Ovary (tissue), 9 donors: Measurements from ENCODE around the gene SOCS2. TPM values are rescaled to one million over a fixed set of nuclear protein-coding genes. Genes with fewer than 3 reads are reported as not detected.

Experiments
- DNase-seq, 5 donors: peaks; one replicate each; pipeline ENCODE4 v3.0.0-alpha.2; 2019 to 2020
- H3K27ac ChIP-seq, 2 donors: fragments of 200-600 bp; one replicate each; pipeline versions ENCODE4 v1.5.1 to v1.8.0; 2019 to 2022
- H3K27me3 ChIP-seq: fragments of 200-600 bp; one replicate; pipeline ENCODE4 v1.8.0; 2022
- H3K36me3 ChIP-seq: fragments of 200-600 bp; sonication (generic); one replicate; pipeline ENCODE4 v1.5.1; 2019
- H3K4me1 ChIP-seq: one replicate; pipeline ENCODE4 v1.8.1; 2013; ENCODE audit warnings: mild to moderate bottlenecking, moderate library complexity; ENCODE audit not compliant: insufficient read depth
- H3K4me3 ChIP-seq: fragments of 200-600 bp; sonication (generic); one replicate; pipeline ENCODE4 v1.5.1; 2017
- H3K9me3 ChIP-seq, 2 donors: fragments of 200-600 bp in 1 of 2; sonication (generic) in 1 of 2; one replicate each; pipeline versions ENCODE4 v1.5.1 to v1.8.1; 2013 to 2019; ENCODE audit warnings: mild to moderate bottlenecking in 1 of 2, moderate library complexity in 1 of 2
- EP300 ChIP-seq: sonication (generic); formaldehyde crosslinking; IDR thresholded peaks from one replicate; pipeline ENCODE4 v1.6.1; 2017; ENCODE audit warnings: antibody characterized with exemption
- POLR2A ChIP-seq: fragments of 450-650 bp; IDR thresholded peaks from one replicate; pipeline ENCODE4 v1.6.1; 2017; ENCODE audit warnings: antibody characterized with exemption, mild to moderate bottlenecking, moderate library complexity
- WGBS, 3 donors: extraction: QIAGEN DNeasy Blood & Tissue Kit in 1 of 3; methylation state at CpG; one replicate each; pipeline versions ENCODE4 v1.1.5 to v1.1.7; 2013 to 2017; 5-methylcytosine and 5-hydroxymethylcytosine counted together
- intact Hi-C, 4 donors: fragments of 100-400 bp; cut with DNase I; formaldehyde crosslinking; loops; one replicate each; pipeline versions ENCODE4 v1.11.0 to v1.15.1; 2022 to 2023
- polyA plus RNA-seq, 2 donors: library from polyadenylated mRNA; stranded (reverse); fragments of 200-250 nt in 1 of 2; fragments of 350-450 nt in 1 of 2; fragmentation: Illumina TruSeq in 1 of 2; extraction: RNeasy Lipid Tissue Mini Kit (QIAGEN cat#74804) in 1 of 2; gene quantifications; one replicate each; pipeline ENCODE4 v1.2.3, GENCODE V29; 2013 to 2014
- total RNA-seq, 7 donors: library from RNA; depleted of rRNA in 2 of 7; stranded (reverse); fragments of >200 nt in 2 of 7; fragmentation: NEBNext Ultra II Directional in 3 of 7; extraction: Animal tissue kit (Norgen Biotek cat#: 25700) in 3 of 7; gene quantifications; one replicate each; pipeline versions ENCODE4 v1.1.0 to v1.2.4, GENCODE V29; 2016 to 2023
- TF ChIP-seq, protein P1 (sequence below), 3 donors: fragments of 450-650 bp in 2 of 3; fragments of 200-600 bp in 1 of 3; IDR thresholded peaks; one replicate each; pipeline versions ENCODE4 v1.5.1 to v1.8.0; 2016 to 2022; ENCODE audit warnings: antibody characterized with exemption in 3 of 3, mild to moderate bottlenecking in 1 of 3
- donor health status: DM: no; HTN: no; CAD: no; lungs with moderate emphysema.
- donor health status: DM: no; HTN: no; CAD: no.
- donor health status: Bipolar disorder and iron deficiency.
- donor health status: DM: yes; HTN: yes; CAD: no.
- donor health status: DM: no; HTN: no; CAD: no.
- donor health status: DM: yes; HTN: yes; CAD: no.

The SOCS2 gene
- total and polyA plus RNA-seq, 9 donors = 10.0 to 67.9 (median 21.0) TPM

DNA sequence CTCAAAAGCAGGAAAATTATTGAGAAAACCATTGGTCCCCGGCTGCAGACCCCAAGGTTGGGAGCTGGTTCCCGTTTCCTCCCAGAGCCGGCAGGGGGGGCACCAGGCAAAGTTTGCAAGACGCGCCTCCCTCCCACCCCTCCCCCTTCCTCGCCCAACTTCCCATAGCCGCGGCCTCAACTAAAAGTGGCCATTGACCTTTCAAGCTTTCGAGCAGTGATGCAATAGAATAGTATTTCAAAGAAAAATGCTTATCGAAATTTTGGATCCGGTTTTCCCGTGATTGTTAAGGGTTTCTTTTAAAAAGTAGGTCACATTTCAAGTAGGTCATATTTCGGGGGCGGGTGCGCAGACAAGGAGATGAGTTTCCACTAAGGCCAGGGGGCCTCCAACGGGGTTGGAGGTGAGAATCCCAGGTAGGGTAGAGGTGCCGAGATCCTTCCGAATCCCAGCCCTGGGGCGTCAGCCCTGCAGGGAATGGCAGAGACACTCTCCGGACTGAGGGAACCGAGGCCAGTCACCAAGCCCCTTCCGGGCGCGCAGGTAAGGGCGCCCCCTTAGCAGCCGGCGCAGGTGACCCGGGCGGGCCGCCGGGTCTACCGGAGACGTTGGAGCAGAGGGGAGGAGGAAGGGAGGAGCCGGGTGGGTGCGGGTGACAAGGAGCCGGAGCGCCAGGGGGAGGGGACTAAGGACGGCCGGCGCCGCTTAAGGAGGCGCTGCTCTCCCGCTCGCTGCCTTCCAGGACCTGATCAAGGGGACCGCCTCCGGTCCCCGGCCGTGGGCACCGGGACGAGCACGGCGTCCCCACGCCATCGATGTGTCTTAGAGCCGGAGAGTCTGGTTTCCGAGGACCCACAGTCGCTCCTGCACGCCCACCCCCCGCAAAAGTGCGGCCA, 2.6 kb upstream of the SOCS2 start:
- Histone ChIP-seq H3K27me3 (no peaks in the 10 kb centered on the region), H3K36me3 (no peaks in the 10 kb centered on the region), H3K4me1 (peaks cover 2% of the 10 kb centered on the region), H3K9me3 (no peaks in the 10 kb centered on the region), H3K4me3 (peak overlapping the region; percentile 91), H3K27ac (peak overlapping the region; percentile 87 to 89)
- 0% methylated on average over 51 to 60 of the region's 60 CpGs for WGBS, 3 donors
- TF ChIP-seq, protein P1, sequence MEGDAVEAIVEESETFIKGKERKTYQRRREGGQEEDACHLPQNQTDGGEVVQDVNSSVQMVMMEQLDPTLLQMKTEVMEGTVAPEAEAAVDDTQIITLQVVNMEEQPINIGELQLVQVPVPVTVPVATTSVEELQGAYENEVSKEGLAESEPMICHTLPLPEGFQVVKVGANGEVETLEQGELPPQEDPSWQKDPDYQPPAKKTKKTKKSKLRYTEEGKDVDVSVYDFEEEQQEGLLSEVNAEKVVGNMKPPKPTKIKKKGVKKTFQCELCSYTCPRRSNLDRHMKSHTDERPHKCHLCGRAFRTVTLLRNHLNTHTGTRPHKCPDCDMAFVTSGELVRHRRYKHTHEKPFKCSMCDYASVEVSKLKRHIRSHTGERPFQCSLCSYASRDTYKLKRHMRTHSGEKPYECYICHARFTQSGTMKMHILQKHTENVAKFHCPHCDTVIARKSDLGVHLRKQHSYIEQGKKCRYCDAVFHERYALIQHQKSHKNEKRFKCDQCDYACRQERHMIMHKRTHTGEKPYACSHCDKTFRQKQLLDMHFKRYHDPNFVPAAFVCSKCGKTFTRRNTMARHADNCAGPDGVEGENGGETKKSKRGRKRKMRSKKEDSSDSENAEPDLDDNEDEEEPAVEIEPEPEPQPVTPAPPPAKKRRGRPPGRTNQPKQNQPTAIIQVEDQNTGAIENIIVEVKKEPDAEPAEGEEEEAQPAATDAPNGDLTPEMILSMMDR (IDR thresholded peaks at IDR 0.05) = peak; percentile 58 to 88 (median 67)
- no peak for TF ChIP-seq EP300
- intact Hi-C loops = loop anchor here (1.0 to 10.0 kb wide), 10 partner anchors 105 to 578 kb away; partner anchors contain the start of gene CRADD (in 2 of the 4)
- DNase-seq = peak; percentile 79 to 91 (median 90)

DNA sequence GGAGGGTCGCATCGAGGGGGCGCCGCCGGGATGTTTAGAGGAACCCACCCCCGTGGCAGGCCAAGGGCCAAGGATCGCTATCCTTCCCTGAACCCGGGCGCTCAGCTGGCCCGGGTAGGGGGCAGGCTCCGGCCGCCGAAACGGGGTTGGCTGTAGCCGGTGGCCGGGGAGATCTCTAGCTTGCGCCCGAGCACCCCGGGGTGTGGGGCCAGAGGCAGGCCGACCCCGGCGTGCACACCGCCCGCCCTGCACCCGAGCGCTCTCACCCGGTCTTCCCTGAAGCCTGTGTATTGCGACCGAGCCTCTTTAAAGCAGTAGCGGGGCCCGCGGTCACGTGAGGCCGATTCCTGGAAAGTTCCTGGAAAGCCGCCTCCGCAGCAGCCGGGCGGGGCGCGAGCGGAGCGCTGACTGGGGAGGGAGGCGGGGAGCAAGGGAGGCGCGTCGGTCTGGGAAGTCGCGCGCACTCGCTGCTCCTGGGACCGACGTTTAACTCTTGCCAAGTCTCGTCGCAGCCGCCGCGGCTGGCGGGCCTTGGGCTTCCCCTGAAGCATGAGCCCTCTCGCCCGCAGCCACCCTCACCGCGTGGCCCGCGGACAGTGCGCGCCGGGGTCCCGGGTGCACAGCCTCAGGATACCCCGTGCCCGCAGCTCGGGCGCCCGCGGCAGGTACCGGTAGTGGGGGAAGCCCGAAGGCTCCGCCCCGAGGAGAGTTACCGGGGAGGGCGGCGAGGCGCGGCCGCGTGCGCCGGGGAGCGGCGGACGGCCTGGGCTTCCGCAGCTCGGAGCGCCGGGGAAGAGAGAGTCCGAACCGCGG, 1.7 kb upstream of the SOCS2 start:
- Histone ChIP-seq H3K36me3 (no peaks in the 10 kb centered on the region), H3K4me1 (peaks cover 2% of the 10 kb centered on the region), H3K9me3 (no peaks in the 10 kb centered on the region), H3K27ac (peak overlapping the region; percentile 87 to 89), H3K27me3 (no peaks in the 10 kb centered on the region), H3K4me3 (peak overlapping the region; percentile 91)
- TF ChIP-seq, protein P1 (IDR thresholded peaks at IDR 0.05) = no peak
- TF ChIP-seq EP300 (peak; percentile 77), POLR2A (peak; percentile 42)
- peak; percentile 90 to 95 (median 94) for DNase-seq
- 0 to 1% (median 1%) methylated on average over 66 to 97 of the region's 97 CpGs for WGBS, 3 donors
- intact Hi-C loops = loop anchor here (1.0 to 10.0 kb wide), 9 partner anchors 104 to 532 kb away; partner anchors contain the start of gene CRADD (in 2 of the 4)

DNA sequence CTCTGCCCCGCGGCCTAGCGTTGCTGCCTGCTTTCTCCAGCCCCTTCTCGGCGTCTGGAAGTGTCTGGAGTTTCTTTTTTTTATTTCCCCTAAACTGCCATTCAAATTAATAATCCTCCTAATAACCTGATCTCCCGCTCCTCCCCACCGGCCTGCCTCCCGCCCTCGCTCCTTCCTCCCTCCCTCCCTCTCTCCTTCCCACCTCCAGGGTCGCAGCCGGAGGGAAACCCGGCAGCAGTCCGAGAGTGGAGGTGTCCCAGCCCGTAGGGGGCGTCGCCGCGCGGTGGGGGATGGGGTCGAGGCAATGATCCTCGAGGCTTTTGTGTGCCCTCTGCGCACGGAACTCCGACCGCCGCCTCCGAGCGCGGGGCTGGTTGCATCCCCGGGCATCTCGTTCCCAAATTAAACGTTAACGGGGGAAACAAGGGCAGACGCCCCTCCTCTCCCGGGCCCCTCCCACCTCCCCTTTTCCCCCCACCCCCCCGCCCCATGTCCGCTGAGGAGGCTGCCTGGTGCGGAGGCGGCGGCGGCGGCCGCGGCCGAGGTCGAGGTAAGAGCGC, 1.0 kb upstream of the SOCS2 start:
- WGBS, 3 donors = 0% methylated on average over 29 to 47 of the region's 47 CpGs
- H3K27me3 ChIP-seq = no peaks in the 10 kb centered on the region
- no peak for TF ChIP-seq POLR2A
- TF ChIP-seq, protein P1 (IDR thresholded peaks at IDR 0.05) = peak in 2 of 3 donors; percentile 7 to 18
- no peak for TF ChIP-seq EP300
- H3K27ac ChIP-seq = peak overlapping the region; percentile 87 to 89
- peaks cover 2% of the 10 kb centered on the region for H3K4me1 ChIP-seq
- DNase-seq = peak; percentile 65 to 83 (median 82)
- H3K36me3 ChIP-seq = no peaks in the 10 kb centered on the region
- peak overlapping the region; percentile 91 for H3K4me3 ChIP-seq
- intact Hi-C loops = loop anchor here (1.0 to 10.0 kb wide), 8 partner anchors 103 to 529 kb away; partner anchors contain the start of gene CRADD (in 2 of the 4)
- no peaks in the 10 kb centered on the region for H3K9me3 ChIP-seq
